HG02571 (cell line): ENCODE measurements around the gene MTMR12.

ENCODE experiments used
- ATAC-seq: cut with Tn5 transposase; IDR thresholded peaks from one replicate; pipeline ENCODE4 v1.9.1; 2021; ENCODE audit warnings: mild to moderate bottlenecking, moderate library complexity; ENCODE audit not compliant: unreplicated experiment

The MTMR12 gene, protein sequence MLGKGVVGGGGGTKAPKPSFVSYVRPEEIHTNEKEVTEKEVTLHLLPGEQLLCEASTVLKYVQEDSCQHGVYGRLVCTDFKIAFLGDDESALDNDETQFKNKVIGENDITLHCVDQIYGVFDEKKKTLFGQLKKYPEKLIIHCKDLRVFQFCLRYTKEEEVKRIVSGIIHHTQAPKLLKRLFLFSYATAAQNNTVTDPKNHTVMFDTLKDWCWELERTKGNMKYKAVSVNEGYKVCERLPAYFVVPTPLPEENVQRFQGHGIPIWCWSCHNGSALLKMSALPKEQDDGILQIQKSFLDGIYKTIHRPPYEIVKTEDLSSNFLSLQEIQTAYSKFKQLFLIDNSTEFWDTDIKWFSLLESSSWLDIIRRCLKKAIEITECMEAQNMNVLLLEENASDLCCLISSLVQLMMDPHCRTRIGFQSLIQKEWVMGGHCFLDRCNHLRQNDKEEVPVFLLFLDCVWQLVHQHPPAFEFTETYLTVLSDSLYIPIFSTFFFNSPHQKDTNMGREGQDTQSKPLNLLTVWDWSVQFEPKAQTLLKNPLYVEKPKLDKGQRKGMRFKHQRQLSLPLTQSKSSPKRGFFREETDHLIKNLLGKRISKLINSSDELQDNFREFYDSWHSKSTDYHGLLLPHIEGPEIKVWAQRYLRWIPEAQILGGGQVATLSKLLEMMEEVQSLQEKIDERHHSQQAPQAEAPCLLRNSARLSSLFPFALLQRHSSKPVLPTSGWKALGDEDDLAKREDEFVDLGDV

DNA sequence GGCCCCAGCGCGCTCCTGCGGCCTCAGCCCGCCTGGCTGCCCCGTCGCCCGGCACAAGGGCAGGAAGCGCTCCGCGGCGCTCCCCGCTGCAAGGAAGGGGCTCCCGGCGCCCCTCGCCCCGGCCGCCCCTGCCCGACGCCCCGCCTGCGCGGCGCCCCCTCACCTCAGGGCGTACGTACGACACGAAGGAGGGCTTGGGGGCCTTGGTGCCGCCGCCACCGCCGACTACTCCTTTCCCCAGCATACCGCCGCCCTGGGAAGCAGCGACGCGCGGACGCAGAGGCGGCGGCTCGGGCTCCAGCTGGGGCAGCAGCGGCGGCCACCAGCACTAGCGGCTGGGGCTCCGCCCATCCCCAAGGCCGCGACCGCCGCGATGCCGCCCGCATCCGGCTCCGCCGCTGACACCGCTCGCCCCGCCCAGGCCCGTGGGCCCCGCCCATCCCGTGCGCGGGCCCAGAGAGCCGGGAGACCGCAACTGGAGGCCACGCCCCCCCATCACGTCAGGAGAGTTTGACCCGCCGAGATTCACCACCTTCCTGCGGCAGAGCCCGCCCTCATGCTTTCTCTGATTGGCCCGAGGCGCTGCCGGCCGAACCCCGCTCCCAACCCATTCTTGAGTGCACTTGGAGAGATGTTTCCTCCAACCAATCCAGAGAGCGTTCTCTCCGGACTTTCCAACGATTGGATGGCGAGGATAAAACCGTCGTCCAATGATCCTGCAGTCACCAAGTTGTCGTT, at the start of gene MTMR12:
Gene MTMR12, minus strand, starts transcription at position 345 of the 738 bp plus-strand sequence. Its CDS starts 101 bp downstream, at position 244.
- ATAC-seq = peak; percentile 91

GRCh38 chr5:32362527-32362926, 49.8 kb upstream of the MTMR12 start:
- ATAC-seq = no peak

GRCh38 chr5:32360906-32361305, 48.2 kb upstream of the MTMR12 start:
- no peak for ATAC-seq

- no peak for ATAC-seq
Observed at GRCh38 chr5:32358611-32359010, 45.9 kb upstream of the MTMR12 start.

DNA sequence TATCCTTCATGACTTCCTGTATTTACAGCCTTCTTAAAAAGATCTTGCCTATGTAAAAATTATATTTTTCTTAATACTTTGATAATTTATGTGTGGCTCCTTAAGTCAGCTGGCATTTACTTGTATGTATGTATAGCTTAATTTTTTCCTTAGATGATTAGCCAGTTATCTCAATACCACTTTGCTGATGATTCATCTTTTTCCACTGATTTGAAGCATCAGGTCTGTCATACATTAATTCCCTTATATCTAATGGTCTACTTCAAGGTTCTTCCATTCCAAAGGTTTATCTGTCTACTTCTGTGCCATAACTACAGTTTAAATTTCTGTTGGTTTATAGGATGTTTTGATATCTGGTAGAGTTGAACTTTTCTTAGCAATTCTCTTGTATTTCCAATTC, 44.9 kb upstream of the MTMR12 start:
- no peak for ATAC-seq

- no peak for ATAC-seq
Observed at GRCh38 chr5:32355686-32356085, 42.9 kb upstream of the MTMR12 start.

GRCh38 chr5:32353420-32353819, 40.7 kb upstream of the MTMR12 start:
- no peak for ATAC-seq

DNA sequence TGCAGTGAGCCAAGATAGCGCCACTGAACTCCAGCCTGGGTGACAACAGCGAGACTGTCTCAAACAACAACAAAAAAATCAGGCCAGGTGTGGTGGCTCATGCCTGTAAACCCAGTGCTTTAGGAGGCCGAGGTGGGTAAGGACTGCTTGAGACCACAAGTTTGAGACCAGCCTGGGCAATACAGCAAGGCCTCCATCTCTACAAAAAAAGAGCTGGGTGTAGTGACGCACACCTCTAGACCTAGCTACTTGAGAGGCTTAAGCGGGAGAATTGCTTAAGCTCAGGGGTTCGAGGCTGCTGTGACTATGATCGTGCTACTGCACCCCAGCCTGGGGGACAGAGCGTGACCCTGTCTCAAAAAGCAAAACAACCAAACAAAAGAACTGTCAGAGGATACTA, 39.9 kb upstream of the MTMR12 start:
- no peak for ATAC-seq

DNA sequence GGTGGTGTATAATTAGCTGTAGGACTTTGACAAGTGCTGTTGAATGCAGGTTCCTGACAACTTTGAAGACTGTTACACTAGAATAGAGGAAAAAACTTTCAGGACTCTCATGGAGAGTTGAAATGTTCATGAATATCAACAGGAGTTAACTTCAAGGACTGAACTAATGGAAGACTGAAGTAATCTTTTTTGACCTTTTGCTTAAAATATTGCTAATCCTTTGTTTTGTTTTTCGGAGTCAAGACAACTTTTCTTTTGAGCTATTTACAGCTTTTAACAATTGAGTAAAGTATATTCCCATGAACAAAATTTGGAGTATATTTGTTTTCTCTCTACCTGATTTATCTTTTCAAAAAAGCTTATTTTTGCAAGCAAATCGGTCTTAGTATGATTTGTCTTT, 34.1 kb upstream of the MTMR12 start:
- no peak for ATAC-seq

DNA sequence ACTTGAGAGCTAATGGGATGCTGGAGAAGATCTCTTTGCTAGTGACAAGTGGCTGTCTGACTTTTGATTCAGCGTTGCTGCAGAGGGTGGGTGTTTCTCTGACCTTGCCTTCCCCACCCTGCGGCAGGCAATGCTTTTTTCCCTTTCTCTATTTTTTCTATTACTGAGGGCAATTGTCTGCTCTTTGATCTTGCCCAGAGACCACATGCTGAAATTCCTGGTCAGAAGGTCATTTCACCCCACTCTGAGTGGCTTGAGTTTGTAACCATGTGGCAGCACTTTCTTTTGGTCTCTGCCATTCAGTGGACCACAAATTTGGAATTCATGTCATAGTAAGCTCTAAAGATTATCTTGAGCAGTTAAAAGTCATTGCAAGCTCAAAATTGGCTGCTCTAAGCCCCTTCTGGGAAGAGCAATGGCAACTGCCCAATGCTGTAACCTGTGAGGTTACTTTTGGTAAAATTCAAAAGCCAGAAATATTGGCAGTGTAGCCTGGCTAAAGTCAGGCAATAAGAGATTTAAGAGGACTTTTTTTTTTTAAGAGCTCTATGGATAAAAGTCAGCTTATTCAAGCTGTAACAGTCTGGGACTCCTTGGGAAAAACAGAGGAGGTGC, 30.4 kb upstream of the MTMR12 start:
- no peak for ATAC-seq

DNA sequence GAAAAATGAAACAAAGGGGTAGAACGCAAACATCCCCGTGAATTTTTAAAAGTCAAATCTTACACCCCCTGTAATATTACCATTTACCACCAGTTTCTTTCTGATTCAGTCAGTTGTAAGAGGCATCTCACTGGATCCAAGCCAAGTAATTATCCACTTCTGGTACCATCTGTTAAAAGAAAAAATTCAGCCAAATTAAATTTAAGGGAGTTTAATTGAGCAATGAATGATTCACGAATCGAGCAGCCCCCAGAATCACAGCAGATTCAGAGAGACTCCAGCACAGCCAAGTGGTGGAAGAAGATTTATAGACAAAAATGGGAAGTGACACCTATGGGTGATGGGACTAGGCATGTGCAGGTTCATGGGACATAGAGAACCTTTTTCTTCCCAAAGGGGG, 29.9 kb upstream of the MTMR12 start:
- no peak for ATAC-seq

GRCh38 chr5:32339878-32340277, 27.1 kb upstream of the MTMR12 start:
- ATAC-seq = no peak

GRCh38 chr5:32339198-32339597, 26.5 kb upstream of the MTMR12 start:
- no peak for ATAC-seq

GRCh38 chr5:32332966-32333365, 20.2 kb upstream of the MTMR12 start:
- ATAC-seq = no peak

DNA sequence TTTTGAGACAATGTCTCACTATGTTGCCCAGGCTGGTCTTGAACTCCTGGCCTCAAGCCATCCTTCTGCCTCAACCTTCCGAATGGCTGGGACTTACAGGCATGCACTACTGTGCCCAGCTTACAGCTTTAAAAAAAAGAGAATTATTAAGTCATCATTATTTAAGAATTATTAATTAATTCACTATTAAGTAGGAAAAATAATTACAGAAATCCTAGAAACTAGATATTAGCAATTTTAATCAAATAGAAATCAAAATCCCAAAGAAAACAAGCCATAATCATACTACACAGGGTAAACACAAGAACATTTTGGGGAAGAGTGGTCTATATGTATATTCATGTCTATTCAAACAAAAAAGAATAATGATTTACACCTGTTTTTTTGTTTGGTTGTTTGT, 19.6 kb upstream of the MTMR12 start:
- no peak for ATAC-seq

DNA sequence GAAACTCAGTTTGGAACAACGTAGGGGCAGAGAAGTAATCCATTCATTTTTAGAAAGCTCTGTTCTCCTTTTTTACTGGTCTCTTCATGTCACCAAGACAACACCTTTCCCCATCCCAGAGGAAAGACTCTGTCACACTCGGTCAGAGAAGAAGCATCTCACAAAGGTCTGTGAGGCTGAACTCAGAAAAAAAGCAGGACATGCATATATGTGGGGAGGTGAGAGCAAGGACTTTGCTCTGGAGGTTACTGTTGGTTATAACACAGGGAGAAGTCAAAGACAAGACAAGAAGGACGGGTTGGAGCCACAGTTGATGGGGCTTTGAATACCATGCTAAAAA, 19.2 kb upstream of the MTMR12 start:
- no peak for ATAC-seq

DNA sequence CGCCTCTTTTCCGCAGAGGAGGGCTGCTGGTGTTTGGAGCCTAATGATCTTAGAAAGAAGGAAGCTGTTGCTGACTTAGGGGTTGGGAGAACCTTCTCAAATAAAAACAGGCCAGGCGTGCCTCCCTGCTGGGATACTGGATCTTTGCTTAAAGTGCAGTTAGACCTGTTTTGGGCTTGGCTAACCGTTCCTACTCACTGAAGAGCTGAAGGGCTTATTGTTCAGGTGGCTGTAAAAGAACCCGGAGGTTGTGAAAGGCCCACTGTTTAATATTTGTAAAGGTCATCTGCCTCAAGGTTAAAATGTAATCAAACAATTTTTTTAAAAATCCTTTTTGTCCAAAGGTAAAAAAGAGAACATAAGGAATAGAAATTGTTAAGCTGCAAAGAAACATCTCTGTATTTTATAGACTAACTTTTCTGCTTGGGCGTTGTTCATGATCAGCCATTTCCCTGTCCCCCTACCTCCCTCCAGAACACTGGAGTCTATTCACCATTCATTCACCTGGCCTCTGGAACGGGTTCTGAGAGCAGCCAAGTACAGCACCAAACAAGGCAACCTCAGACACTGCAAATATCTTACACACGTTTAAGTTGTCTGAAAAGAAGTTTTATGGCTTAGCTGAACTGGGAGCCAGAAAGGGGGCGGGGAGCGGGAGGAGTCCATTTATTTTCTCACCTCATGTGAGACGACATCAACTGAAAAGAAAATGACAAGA, 18.6 kb upstream of the MTMR12 start:
- ATAC-seq = no peak

GRCh38 chr5:32330126-32330971, 17.6 kb upstream of the MTMR12 start:
- ATAC-seq = no peak

DNA sequence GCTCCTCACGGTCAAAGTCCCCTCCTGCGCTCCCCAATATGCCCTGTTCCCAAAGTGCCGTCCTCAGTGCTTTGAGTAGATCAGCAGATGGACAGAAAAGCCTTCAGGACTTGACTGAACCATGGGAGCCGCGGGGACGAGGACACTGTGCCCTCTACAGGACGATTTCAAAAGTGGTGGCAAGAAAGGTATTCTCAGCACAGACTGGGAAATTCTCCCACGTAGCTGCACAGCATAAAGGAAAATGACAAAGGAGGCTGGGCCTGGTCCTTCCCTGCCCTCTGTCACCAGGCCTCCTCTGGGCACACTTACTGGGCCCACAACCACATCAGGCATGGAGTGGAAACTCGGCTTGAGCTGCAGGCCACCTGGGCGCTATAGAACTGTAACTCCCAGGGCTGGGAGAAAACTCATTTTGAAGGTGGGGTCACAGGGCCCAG, 16.7 kb upstream of the MTMR12 start:
- peak; percentile 75 for ATAC-seq
